ENCODE data around the gene TSNAX.
"Not testable (repeated sequence)": the region's sequence is repeated elsewhere in the genome, so short reads cannot be mapped to it uniquely, and the experiment has no call there.

Gene TSNAX

DNA sequence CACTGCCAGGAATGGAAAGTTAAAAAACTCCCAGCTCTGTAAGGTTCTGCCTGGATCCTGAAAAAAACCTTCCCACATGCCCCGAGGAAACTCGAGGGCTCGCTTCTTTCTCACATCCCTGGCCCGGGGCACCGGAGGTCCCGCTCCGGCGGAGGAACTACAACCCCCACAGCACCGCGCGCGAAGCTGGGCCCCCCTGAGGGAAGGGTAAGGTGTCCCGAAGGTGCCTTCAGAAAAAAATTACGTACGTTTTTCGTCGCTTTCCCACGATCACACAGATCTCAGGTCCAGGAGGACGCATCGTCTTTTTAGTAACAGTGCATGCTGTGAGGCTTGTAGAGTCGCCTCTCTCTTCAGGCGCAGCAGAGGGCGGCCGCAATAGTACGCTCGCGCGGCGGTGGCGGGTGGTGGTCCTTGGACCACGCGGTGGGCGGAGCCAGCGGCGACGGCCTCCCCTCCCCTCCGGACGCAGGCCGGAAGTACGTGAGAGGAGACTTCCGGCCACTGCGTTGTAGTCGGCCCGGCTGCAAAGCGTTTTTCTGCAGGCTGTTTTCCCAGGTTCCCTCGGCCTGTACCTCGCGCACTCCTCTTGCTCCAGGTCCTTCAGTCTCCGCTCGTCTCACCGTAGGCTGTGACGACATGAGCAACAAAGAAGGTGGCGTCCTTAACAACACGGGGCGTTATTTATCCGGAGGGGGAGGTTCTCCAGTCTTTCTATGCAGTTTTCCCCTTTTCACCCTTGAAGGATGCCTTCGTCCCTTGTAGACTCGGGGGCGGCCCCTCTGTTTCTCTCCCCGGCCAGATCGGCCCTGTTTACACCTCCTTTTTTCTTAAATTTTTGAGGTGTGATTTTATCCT, at the start of gene TSNAX:
TSS of gene TSNAX (plus strand) at position 498 of the 858 bp plus-strand sequence. CDS start at position 640, 142 bp downstream.
- DNase-seq, result peak; percentile 82 to 89

GRCh38 chr1:231478811-231479210, 49.7 kb upstream of the TSNAX start:
- DNase-seq, result no peak

DNA sequence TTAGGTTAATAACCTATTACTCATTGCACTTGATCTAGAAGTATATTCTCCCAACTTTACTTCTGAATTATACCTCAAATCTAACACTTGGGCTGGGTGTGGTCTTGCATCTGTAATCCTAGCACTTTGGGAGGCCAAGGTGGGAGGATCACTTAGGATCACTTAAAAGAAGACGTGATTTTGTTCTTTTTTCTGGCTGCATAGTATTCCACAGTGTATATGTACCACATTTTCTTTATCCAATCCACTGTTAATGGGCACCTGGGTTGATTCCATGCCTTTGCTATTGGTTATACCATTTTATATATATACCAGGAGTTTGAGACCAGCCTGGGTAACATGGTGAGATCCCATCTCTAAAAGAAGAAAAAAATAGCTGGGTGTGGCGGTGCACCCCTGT, 48.5 kb upstream of the TSNAX start:
- DNase-seq, result no peak

DNA sequence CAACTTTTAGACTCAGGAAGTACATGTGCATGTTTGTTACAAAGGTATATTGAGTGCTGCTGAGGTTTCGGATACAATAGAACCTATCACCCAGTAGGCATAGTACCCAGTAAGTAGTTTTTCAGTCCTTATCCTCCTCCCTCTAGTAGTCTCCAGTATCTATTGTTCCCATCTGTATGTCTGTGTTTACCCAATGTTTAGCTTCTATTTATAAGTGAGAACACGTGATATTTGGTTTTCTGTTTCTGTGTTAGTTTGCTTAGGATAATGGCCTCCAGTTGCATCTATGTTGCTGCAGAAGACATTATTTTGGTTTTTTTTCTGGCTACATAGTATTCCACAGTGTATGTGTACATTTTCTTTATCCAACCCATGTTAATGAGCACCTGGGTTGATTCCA, 47.2 kb upstream of the TSNAX start:
- no peak for DNase-seq

- DNase-seq, result no peak
These were observed 43.3 kb upstream of the TSNAX start for GRCh38 chr1:231485029-231485784.

- no peak for DNase-seq
These were observed 41.5 kb upstream of the TSNAX start for GRCh38 chr1:231487019-231487418.

- DNase-seq, result no peak
These were observed 40.6 kb upstream of the TSNAX start for GRCh38 chr1:231487910-231488309.

- DNase-seq, result no peak
These were observed 34.9 kb upstream of the TSNAX start for GRCh38 chr1:231493421-231494185.

DNA sequence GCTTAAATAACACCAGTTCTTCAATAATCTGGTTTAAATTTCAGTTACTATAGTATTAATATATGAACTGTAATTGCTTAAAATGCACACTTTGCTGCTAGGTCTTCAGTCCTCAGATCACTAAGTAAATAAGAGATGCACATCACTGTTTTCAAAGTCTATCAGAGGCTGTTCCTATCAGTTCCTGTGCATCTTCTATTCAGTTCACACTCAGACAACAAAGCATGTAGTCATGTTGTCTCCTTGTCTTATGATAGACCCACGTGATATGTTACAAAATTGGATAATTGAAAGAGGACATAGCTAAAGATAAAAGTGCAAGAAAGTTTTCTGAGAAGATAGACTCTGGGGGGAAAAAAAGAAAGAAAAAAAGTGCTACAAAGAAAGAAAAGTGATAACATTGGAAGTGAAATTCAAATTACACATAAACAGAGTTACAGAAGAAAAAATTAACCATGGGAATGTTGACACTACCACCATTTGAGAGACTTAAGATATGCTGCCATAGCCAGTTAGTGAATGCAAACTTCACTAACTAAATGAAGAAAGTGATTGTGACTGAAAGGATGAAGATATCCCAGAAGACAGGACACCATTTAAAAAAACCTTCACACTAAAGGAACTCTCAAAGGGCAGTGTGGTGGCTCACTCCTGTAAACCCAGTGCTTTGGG, 33.9 kb upstream of the TSNAX start:
- DNase-seq, result no peak

GRCh38 chr1:231497629-231498152, 30.8 kb upstream of the TSNAX start:
- DNase-seq, result no peak

DNA sequence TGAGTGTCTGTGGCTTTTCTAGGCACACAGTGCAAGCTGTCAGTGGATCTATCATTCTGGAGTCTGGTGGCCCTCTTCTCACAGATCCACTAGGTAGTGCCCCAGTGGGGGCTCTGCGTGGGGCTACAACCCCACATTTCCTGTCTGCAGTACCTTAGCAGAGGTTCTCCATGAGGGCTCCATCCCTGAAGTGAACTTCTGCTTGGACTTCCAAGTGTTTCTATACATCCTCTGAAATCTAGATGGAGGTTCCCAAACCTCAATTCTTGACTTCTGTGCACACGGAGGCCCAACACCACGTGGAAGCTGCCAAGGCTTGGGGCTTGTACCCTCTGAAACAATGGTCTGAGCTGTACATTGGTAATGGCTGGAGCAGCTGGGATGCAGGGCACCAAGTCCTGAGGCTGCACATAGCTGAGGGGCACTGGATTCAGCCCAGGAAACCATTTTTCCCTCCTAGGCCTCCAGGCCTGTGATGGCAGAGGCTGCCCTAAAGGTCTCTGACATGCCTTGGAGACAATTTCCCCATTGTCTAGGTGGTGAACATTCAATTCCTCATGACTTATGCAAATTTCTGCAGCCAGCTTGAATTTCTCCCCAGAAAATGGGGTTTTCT, 29.2 kb upstream of the TSNAX start:
- no peak for DNase-seq

DNA sequence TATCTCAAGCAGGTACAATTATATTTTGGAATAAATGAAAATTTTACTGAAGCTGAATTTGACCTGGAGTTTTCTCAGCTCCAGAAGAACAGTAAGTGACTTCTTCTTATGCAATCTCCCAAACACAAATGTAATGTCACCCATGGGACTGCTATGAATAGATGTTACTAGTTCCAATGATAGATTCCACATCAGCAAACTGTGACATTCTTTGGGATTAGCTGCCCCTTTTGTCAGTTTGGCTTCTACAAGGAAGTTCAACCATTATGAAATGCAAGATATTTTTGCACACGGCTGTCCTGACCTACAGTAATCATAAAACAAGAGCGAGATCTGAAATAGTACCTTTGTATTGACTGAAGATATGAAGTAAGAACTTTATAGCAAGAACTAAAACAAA, 27.8 kb upstream of the TSNAX start:
- DNase-seq, result no peak

DNA sequence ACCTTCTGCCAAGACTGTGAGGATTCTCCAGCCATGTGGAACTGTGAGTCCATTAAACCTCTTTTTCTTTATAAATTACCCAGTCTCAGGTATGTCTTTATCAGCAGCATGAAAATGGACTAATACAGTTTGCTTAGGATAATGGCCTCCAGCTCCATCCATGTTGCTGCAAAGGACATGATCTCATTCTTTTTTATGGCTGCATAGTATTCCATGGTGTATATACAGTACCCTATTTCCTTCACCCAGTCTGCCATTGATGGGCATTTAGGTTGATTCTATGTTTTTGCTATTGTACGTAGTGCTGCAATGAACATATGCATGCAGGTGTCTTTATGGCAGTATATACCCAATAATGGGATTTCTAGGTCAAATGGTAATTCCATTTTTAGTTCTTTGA, 25.3 kb upstream of the TSNAX start:
- not testable (repeated sequence) for DNase-seq

- no peak for DNase-seq
These were observed 20.8 kb upstream of the TSNAX start for GRCh38 chr1:231507476-231508355.

- no peak for DNase-seq
These were observed 20.0 kb upstream of the TSNAX start for GRCh38 chr1:231508497-231508896.

GRCh38 chr1:231508941-231509340, 19.5 kb upstream of the TSNAX start:
- DNase-seq, result no peak

GRCh38 chr1:231512147-231512698, 16.2 kb upstream of the TSNAX start:
- DNase-seq, result no peak

DNA sequence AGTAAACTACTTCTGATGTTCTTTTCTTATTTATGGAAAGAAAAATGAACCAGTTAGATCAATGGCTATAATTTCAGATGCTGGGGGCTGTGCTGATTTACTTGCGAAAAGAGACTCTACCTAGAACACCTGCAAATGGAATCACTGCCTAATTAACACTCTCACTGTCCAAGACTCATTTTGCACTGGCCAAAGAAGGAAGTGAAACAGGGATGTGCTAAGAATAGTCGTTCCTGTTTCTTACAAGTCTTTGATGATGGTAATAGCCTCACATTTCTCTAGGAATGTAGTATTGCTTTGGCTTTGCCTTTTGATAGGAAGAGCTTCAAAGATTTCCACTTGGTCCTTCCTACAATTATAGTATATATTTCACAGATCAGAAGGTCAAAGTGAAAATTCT, 12.7 kb upstream of the TSNAX start:
- DNase-seq, result no peak

DNA sequence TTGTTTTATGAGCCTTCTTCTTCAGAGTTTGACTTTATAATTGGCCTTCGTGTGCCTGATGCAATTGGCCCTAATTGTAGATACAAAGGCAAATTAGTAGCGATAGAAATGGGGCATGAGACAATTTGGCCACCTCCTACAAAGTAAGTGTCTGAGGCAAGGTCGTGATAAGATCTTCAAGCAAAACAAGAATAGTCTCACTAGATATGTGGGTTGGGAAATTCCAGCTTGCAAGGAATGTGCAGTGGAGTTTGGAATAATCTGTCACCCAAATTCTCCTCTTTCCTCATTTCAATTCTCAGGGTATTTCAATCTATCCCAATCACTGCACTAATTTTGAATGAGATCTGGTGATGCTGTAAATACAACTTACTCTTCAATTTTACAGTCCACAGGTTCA, 11.4 kb upstream of the TSNAX start:
- DNase-seq, result no peak

DNA sequence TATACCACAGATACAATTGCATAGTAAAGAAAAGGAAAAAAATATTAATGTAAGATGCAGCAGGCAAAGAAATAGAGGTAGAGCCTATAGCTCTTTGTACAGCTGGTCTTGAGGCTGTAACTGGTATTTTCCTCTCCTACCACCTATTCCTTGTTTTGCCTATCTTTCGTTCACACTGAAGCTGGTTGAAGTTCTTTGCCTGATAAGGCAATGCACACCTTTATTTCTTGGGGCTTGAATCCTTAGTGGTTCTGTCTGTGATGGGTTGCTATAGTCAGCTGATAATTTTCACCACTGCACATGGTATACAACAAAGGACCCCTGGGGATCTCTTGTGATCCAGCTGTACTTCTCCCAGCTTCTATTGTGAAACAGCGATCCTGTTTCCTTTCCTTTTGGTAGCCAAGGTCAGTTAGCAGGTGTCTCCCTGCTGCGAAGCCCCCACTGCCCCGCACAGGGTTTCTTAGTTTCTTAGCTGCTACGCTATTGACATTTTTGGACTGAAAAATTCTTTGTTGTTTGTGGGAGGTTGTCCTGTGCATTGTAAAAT, 9.9 kb upstream of the TSNAX start:
- DNase-seq, result no peak

All from SHP77 (cell line).